HepG2 (cell line): ENCODE results near the gene EFNA3. TPM values are rescaled to one million over a fixed set of nuclear protein-coding genes. Genes with fewer than 3 reads are reported as not detected.

ENCODE experiments used
- ADNP ChIP-seq: sonication (generic); formaldehyde crosslinking; IDR thresholded peaks from 2 replicates; pipeline ENCODE4 v1.4.0; 2020; ENCODE audit warnings: missing genetic modification reagents
- FOXA1 ChIP-seq, 2 experiments: fragments of 450-650 bp in 1 of 2; sonication (generic) in 1 of 2; formaldehyde crosslinking in 1 of 2; IDR thresholded peaks; 2 replicates each; pipeline versions ENCODE4 v1.4.0 to v1.6.1; 2016 to 2020; ENCODE audit warnings: missing genetic modification reagents in 1 of 2
- HNRNPK ChIP-seq: fragments of 200-400 bp; formaldehyde crosslinking; IDR thresholded peaks from 2 replicates; pipeline ENCODE4 v1.6.1; 2018; ENCODE audit warnings: low read length, low read depth, moderate library complexity, mild to moderate bottlenecking; ENCODE audit not compliant: poor library complexity, severe bottlenecking
- IKZF4 ChIP-seq: sonication (generic); formaldehyde crosslinking; IDR thresholded peaks from 2 replicates; pipeline ENCODE4 v1.5.1; 2020; ENCODE audit warnings: borderline replicate concordance, mild to moderate bottlenecking, low read depth, missing genetic modification reagents; ENCODE audit errors: not compliant biosample characterization
- KDM1A ChIP-seq: IDR thresholded peaks from 2 replicates; pipeline ENCODE4 v1.6.1; 2016; ENCODE audit warnings: missing compliant biosample characterization
- NFYB ChIP-seq: sonication (generic); formaldehyde crosslinking; IDR thresholded peaks from 2 replicates; pipeline ENCODE4 v1.4.0; 2020; ENCODE audit warnings: missing genetic modification reagents
- NR2F2 ChIP-seq: IDR thresholded peaks from 2 replicates; pipeline ENCODE4 v1.6.1; 2012; ENCODE audit warnings: low read depth, inconsistent platforms, borderline replicate concordance
- PAX8 ChIP-seq: sonication (generic); formaldehyde crosslinking; IDR thresholded peaks from 2 replicates; pipeline ENCODE4 v1.8.0; 2022; ENCODE audit warnings: mild to moderate bottlenecking, missing genetic modification reagents, borderline replicate concordance
- POLR2AphosphoS2 ChIP-seq: IDR thresholded peaks from 2 replicates; pipeline ENCODE4 v1.6.1; 2011; ENCODE audit warnings: low read depth, low read length, improper control_type of control experiment
- RARG ChIP-seq: sonication (generic); formaldehyde crosslinking; IDR thresholded peaks from 2 replicates; pipeline ENCODE4 v1.4.0; 2020; ENCODE audit warnings: low read depth, mild to moderate bottlenecking, missing genetic modification reagents
- SALL2 ChIP-seq: sonication (generic); formaldehyde crosslinking; IDR thresholded peaks from 2 replicates; pipeline ENCODE4 v1.8.1; 2023; ENCODE audit warnings: mild to moderate bottlenecking, missing genetic modification reagents, inconsistent platforms
- SP4 ChIP-seq: sonication (generic); formaldehyde crosslinking; IDR thresholded peaks from 2 replicates; pipeline ENCODE4 v1.8.1; 2023; ENCODE audit warnings: mild to moderate bottlenecking, missing genetic modification reagents
- SRY ChIP-seq: sonication (generic); formaldehyde crosslinking; IDR thresholded peaks from 2 replicates; pipeline ENCODE4 v1.8.0; 2022; ENCODE audit warnings: mild to moderate bottlenecking, missing genetic modification reagents
- ZFP1 ChIP-seq: IDR thresholded peaks from 2 replicates; pipeline ENCODE4 v1.6.1; 2016
- ZSCAN21 ChIP-seq: sonication (generic); formaldehyde crosslinking; IDR thresholded peaks from 2 replicates; pipeline ENCODE4 v1.8.0; 2022; ENCODE audit warnings: mild to moderate bottlenecking, missing genetic modification reagents, moderate library complexity, borderline replicate concordance
- polyA plus RNA-seq, 8 experiments: library from polyadenylated mRNA; depleted of rRNA in 3 of 8; stranded (reverse) in 7 of 8; unstranded in 1 of 8; fragments of >200 nt; fragmentation: Illumina TruSeq in 4 of 8; extraction: Trizol in 4 of 8; gene quantifications; 2 replicates each; pipeline versions ENCODE4 v1.2.1 to v1.2.3, GENCODE V29; 2011 to 2016; ENCODE audit warnings: low read depth in 4 of 8, missing spikeins in 1 of 8, mixed read lengths in 1 of 8; ENCODE audit not compliant: insufficient read depth in 1 of 8
- total RNA-seq, 5 experiments: library from RNA; depleted of rRNA; stranded (reverse); fragments of >200 nt; fragmentation: Illumina TruSeq; extraction: Trizol; gene quantifications; 2 replicates each; pipeline ENCODE4 v1.2.3, GENCODE V29; 2016; ENCODE audit warnings: low read depth in 1 of 5
- TF ChIP-seq, protein P1 (sequence below), 2 experiments: fragments of 450-650 bp in 1 of 2; sonication (generic) in 1 of 2; formaldehyde crosslinking; IDR thresholded peaks; 2 replicates each; pipeline versions ENCODE4 v1.5.0 to v1.8.0; 2020 to 2022; ENCODE audit warnings: mild to moderate bottlenecking in 1 of 2, missing genetic modification reagents in 1 of 2
- TF ChIP-seq, protein P2 (sequence below): sonication (generic); formaldehyde crosslinking; IDR thresholded peaks from 2 replicates; pipeline ENCODE4; 2020; ENCODE audit warnings: missing genetic modification reagents, mild to moderate bottlenecking, borderline replicate concordance
- TF ChIP-seq, protein P3 (sequence below): IDR thresholded peaks from 2 replicates; pipeline ENCODE4 v1.6.1; 2012; ENCODE audit warnings: low read depth, low read length, improper control_type of control experiment
- TF ChIP-seq, protein P4 (sequence below): sonication (generic); formaldehyde crosslinking; IDR thresholded peaks from 2 replicates; pipeline ENCODE4 v1.5.0; 2020; ENCODE audit warnings: missing genetic modification reagents, mild to moderate bottlenecking, borderline replicate concordance
- TF ChIP-seq, protein P5 (sequence below): sonication (generic); formaldehyde crosslinking; IDR thresholded peaks from 2 replicates; pipeline ENCODE4 v1.4.0; 2020; ENCODE audit warnings: missing genetic modification reagents, borderline replicate concordance

The EFNA3 gene
- total and polyA plus RNA-seq, 2 of the 13 experiments (the other 11 are each of a cell fraction or from before 2014, with no cell fraction given), result 1.0 to 5.7 TPM

DNA sequence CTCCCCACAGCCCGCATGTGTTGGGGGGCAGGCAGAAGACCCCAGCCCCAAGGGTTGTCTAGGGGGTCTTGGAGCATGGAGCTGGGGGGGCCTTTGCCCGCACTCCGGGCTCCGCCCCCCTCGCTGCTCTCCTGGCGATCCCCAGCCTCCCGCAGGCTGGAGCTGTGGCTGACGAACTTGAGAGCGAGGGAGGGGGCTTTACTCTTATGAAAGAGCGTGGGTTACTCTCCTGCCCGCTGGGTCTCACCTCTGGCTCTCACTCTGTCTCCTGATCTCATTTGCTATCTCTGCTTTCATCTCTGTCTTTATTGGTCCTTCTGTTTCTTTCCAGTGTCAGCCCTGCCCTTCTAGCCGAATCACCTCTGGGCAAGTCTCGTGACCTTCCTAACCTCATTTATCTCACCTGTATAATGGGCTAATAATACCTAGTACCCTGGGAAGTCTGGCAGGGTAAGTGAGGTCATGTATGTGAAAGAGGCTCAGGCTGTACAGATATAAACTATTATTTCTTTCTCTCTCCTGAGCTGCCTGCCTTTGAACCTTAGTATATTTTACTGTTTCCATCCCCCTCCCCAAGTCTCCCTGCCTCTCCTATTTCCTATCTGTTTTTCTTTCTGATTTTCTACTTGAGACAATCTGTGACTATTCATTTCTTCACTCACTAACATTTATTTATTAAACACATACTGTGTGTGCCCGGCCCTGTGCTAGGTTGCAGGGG is 14.4 kb upstream of the EFNA3 start (continued):
- 0 out of 2 replicates have a peak, but pooled peaks have one; percentile 35 for TF ChIP-seq ZSCAN21
- TF ChIP-seq, protein P1, sequence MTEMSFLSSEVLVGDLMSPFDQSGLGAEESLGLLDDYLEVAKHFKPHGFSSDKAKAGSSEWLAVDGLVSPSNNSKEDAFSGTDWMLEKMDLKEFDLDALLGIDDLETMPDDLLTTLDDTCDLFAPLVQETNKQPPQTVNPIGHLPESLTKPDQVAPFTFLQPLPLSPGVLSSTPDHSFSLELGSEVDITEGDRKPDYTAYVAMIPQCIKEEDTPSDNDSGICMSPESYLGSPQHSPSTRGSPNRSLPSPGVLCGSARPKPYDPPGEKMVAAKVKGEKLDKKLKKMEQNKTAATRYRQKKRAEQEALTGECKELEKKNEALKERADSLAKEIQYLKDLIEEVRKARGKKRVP (CRISPR knock-in tag; IDR thresholded peaks at IDR 0.05), result no peak
- TF ChIP-seq SP4 (CRISPR knock-in tag), result no peak
- TF ChIP-seq ZFP1, result no peak
- no peak for TF ChIP-seq PAX8 (CRISPR knock-in tag)
- no peak for TF ChIP-seq SALL2 (CRISPR knock-in tag)
- TF ChIP-seq HNRNPK, result peak; percentile 11
- TF ChIP-seq POLR2AphosphoS2, result no peak
- no peak for TF ChIP-seq FOXA1 (IDR thresholded peaks at IDR 0.05)
- no peak for TF ChIP-seq FOXA1 (CRISPR knock-in tag; IDR thresholded peaks at IDR 0.05)
- TF ChIP-seq, protein P2, sequence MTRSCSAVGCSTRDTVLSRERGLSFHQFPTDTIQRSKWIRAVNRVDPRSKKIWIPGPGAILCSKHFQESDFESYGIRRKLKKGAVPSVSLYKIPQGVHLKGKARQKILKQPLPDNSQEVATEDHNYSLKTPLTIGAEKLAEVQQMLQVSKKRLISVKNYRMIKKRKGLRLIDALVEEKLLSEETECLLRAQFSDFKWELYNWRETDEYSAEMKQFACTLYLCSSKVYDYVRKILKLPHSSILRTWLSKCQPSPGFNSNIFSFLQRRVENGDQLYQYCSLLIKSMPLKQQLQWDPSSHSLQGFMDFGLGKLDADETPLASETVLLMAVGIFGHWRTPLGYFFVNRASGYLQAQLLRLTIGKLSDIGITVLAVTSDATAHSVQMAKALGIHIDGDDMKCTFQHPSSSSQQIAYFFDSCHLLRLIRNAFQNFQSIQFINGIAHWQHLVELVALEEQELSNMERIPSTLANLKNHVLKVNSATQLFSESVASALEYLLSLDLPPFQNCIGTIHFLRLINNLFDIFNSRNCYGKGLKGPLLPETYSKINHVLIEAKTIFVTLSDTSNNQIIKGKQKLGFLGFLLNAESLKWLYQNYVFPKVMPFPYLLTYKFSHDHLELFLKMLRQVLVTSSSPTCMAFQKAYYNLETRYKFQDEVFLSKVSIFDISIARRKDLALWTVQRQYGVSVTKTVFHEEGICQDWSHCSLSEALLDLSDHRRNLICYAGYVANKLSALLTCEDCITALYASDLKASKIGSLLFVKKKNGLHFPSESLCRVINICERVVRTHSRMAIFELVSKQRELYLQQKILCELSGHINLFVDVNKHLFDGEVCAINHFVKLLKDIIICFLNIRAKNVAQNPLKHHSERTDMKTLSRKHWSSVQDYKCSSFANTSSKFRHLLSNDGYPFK (CRISPR knock-in tag), result no peak
- TF ChIP-seq, protein P3, sequence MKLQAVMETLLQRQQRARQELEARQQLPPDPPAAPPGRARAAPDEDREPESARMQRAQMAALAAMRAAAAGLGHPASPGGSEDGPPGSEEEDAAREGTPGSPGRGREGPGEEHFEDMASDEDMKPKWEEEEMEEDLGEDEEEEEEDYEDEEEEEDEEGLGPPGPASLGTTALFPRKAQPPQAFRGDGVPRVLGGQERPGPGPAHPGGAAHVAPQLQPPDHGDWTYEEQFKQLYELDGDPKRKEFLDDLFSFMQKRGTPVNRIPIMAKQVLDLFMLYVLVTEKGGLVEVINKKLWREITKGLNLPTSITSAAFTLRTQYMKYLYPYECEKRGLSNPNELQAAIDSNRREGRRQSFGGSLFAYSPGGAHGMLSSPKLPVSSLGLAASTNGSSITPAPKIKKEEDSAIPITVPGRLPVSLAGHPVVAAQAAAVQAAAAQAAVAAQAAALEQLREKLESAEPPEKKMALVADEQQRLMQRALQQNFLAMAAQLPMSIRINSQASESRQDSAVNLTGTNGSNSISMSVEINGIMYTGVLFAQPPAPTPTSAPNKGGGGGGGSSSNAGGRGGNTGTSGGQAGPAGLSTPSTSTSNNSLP, result no peak
- peak; percentile 85 for TF ChIP-seq KDM1A (CRISPR knock-in tag)
- peak; percentile 76 for TF ChIP-seq ADNP (CRISPR knock-in tag)
- no peak for TF ChIP-seq IKZF4 (CRISPR knock-in tag)
- TF ChIP-seq SRY (CRISPR knock-in tag), result peak; percentile 4; the same call in 1 of the 2 replicates
- TF ChIP-seq NR2F2, result 0 out of 2 replicates have a peak, but pooled peaks have one; percentile 11
- TF ChIP-seq, protein P4, sequence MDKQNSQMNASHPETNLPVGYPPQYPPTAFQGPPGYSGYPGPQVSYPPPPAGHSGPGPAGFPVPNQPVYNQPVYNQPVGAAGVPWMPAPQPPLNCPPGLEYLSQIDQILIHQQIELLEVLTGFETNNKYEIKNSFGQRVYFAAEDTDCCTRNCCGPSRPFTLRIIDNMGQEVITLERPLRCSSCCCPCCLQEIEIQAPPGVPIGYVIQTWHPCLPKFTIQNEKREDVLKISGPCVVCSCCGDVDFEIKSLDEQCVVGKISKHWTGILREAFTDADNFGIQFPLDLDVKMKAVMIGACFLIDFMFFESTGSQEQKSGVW (CRISPR knock-in tag), result no peak
- TF ChIP-seq, protein P5, sequence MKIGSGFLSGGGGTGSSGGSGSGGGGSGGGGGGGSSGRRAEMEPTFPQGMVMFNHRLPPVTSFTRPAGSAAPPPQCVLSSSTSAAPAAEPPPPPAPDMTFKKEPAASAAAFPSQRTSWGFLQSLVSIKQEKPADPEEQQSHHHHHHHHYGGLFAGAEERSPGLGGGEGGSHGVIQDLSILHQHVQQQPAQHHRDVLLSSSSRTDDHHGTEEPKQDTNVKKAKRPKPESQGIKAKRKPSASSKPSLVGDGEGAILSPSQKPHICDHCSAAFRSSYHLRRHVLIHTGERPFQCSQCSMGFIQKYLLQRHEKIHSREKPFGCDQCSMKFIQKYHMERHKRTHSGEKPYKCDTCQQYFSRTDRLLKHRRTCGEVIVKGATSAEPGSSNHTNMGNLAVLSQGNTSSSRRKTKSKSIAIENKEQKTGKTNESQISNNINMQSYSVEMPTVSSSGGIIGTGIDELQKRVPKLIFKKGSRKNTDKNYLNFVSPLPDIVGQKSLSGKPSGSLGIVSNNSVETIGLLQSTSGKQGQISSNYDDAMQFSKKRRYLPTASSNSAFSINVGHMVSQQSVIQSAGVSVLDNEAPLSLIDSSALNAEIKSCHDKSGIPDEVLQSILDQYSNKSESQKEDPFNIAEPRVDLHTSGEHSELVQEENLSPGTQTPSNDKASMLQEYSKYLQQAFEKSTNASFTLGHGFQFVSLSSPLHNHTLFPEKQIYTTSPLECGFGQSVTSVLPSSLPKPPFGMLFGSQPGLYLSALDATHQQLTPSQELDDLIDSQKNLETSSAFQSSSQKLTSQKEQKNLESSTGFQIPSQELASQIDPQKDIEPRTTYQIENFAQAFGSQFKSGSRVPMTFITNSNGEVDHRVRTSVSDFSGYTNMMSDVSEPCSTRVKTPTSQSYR (CRISPR knock-in tag), result peak; percentile 17; the same call in 1 of the 2 replicates
- no peak for TF ChIP-seq RARG (CRISPR knock-in tag)
- TF ChIP-seq NFYB (CRISPR knock-in tag), result no peak
